Right hindlimb (tissue), 1 donor: ENCODE measurements around the gene SDK2.

Experiments used
- DNase-seq: peaks from one replicate; pipeline ENCODE4 v3.0.0-alpha.2; 2018

SDK2 gene

GRCh38 chr17:73652886-73653480 lies 8.7 kb upstream of the SDK2 start:
- no peak for DNase-seq

- DNase-seq: no peak
Measured at GRCh38 chr17:73650617-73651200, 6.5 kb upstream of the SDK2 start.

DNA sequence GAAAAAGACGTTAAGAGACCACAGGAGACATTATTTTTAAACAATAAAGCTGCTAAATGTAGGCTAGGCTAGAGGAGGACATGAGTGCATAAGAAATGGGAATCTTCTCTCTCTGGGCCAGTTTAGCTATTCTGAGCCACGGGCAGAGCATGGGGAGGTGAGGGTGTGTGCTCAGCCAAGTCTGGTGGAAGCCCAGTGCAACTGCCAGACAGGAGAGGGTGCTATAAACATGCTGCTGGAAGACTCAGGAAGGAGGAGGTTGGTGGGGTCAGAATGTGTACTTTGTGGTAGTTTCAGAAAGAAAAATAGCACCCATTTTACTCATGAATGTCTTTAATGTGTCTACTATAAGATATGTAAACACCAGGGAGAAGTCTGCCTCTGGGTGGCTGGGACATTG lies 5.9 kb upstream of the SDK2 start:
- no peak for DNase-seq

GRCh38 chr17:73648974-73649373 lies 4.7 kb upstream of the SDK2 start:
- no peak for DNase-seq

GRCh38 chr17:73648543-73648820 lies 4.2 kb upstream of the SDK2 start:
- no peak for DNase-seq

GRCh38 chr17:73647772-73648542 lies 3.7 kb upstream of the SDK2 start:
- no peak for DNase-seq

DNA sequence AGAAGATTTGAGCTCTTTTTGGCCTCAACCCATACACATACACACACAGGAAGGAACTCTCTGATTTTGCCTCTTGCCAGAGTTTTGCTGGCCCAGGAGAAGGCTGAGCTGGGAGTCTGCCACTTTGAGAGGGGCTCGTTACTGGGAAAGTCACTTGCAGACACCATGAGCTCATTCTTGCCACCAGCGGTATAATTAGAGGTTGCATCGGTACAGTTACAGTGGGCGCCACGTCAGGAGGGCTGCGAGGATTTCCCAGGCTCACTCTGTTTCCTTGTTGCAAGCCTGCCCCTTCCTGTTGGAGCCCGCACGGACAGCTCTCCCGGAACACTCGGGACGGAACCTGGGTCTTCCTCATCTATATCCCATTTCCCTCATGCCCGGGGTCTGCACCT lies 3.1 kb upstream of the SDK2 start:
- DNase-seq: peak; percentile 58

DNA sequence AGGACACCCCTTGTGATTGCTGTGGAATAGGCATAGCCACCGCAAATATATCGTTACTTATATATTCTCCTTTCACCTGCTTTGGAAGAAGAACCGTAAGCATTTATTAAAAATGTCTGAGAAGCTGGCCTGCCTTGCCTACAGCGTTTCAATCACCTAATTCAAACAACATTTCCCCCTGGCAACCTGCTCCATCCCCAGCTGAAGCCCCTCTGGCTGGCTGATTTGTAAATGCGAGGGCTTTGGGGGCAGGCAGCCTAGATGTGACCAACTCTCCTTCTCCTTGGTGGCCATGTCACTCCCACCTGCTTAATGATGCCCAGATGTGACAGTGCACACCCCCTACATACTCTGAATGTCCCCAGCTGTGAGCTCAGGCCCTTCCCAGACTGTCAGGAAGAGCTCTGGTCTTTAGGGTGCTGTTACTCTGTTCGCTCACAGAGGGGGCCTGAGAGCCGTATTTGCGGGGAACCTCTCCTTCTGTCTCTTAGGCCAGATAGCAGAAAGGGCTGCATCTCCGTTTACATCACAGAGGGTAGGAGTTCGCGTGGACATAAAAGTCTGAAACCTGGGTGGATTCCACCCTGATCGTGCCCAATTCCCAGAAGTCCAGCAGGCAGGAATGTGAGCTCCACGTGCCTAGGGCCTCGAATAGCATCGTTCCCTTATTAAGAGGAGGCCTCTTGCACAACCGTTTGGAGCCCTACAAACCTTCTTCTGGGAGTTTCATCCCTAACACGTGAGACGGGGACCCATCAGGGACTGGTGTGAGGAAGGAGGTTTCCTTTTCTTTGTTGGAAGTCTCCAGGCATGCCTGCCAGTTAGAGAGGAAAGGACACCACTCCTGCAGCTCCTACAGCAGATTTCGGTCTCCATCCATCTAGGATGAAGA lies 2.4 kb upstream of the SDK2 start:
- no peak for DNase-seq

DNA sequence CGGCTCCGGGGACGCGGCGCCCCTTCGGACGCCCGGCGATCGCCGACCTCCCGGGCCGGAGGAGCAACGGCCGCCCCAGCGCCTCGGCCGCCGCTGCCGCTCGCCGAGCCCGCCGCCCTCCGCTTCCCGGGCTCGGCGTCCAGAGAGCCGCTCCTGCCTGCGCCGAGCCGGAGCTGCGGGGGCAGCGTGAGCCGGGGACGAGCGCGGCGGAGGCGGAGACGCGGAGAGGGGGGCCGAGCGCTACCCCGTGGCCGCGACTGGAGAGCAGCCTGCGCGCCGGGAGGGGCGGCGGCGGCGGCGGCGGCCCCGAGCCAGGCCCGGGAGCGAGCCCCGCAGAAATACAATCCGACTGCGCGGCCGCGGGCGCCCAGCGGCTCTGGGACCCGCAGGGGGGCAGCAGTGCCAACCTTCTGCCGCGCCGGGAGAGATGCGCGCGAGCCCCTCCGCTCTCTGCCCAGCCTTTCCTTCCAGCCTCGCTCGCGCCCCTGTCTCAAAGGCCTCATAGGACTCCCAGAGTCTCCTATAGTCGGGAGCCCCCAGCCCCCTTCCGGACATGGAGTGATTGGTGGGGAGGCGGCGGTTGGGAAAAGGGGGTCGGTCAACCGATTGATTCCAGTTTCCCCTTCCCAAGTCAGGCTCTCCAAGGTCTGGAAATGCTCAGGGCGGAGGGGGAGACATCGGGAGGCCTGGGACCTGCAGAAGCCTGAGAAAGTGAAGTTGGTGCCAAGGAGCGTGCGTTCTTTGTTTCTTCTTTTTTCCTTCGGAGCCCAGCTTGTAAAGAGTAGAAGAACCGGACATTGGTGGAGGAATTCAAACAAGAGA lies 1.0 kb upstream of the SDK2 start:
- DNase-seq: peak; percentile 80

- no peak for DNase-seq
Measured at GRCh38 chr17:73643852-73644144, 447 bp downstream of the SDK2 start.

DNA sequence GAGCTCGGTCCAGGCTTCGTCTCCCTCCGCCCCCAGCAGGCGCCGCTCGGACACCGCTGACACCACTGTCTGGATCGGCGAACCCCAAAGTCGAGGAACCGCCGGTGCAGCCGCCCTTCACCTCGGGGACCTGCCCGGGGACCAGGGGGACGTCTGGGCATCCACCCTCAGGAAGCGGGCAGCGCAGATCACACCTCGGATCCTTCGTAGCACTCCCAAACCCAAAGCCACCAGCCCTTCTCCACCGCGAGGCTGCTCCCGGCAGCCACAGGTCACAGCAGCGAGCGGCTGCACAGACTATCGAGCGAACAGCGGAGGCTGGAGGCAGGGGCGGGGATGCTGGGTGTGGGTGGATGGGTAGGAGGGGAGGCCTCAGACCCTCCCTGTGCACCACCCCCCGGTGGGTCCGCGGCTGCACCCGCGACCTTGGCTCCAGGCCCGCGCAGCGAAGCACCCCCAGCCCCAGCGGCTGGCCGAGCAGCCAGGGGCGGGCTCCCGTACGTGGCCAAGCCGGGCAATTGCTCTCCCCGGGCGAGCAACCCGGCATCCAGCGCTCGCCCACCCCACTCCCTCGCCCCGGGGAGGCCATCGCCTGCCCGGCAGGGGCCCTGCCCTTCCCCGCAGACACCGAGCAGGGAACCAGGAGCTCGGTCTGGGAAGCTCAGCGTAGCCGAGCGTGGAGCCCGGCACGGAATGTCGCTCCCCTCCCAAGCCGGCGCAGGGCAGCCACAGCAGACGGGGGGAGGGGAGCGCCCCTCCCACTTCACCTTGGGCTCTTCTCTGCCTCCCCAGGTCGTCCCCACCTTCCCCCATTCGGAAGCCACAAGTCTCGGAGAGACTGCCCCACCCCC lies 1.0 kb downstream of the SDK2 start:
- DNase-seq: peak; percentile 62

- DNase-seq: no peak
Measured at GRCh38 chr17:73642659-73643000, 1.6 kb downstream of the SDK2 start.

DNA sequence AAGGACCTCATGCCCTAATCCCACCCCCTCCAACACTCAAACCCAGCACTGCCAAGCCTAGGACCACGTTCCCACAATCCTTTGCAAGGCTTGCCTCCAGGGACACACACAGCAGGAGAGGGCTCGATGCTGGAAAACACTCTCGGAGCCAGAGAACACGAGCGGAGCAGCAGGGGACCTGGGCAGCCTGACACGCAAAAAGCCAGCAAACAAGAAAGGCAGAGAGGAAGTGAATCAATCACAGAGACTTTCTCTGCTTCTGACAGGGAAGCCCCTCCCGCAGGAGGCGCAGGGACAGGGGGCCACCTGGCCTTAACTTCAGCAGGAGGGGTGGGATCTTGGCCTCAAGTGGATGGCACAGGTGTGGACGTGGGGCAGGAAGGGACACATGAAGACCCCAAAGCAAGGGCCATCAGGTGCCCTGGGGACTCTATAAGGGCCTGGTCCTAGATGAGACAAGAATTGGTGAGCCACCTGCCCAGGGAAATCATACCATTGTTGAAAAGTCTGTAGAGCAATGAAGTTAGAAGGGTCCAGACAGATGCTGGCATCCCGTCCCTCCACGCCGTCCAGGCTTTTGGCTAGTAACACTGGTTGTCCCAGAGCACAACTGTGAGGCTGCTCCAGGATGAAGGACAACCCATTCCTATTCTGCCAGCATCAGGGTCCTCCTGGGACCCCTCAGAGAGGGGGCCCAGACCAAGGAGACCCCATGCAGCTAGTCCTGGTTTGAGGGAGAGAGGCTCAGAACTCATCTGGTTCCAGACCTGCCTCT lies 2.2 kb downstream of the SDK2 start:
- DNase-seq: no peak

DNA sequence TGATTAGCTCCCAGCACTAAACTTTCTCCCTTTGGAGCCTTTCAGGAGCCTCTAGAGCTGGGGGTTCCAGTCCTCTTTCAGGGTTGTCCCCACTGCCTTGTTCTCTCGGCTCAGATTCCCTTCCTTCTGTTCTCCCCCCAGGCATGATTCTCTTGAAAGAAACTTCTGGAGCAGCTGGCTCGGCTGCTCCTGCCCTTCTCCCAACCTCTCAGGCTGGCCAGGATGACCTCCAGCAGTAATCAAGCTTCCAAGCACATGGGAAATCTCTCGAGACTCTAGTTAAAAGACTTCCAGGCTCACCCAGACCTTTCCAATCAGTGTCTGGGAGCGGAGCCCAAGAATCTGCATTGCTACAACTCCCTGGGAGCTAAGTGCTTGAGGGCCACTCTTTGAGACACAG lies 3.6 kb downstream of the SDK2 start:
- no peak for DNase-seq

DNA sequence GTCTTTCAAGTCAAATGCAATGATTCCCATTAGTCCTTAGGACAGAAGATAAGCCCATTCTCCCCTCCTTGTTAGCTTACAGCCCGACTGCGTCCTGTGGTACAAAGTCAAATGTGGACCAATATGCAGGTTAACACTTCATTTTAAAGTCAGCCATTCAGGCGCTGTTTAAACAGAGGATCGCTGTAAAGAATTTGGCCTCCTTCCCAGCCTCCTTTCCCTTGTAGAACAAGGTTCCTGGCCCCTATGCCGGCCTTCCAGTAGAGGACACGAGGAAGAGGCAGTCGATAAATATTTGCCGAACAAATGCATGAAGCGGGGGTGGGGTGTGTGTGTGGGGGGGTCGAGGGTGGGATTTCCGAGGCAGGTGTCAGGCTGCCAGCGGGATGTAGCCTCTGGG lies 4.3 kb downstream of the SDK2 start:
- DNase-seq: no peak

DNA sequence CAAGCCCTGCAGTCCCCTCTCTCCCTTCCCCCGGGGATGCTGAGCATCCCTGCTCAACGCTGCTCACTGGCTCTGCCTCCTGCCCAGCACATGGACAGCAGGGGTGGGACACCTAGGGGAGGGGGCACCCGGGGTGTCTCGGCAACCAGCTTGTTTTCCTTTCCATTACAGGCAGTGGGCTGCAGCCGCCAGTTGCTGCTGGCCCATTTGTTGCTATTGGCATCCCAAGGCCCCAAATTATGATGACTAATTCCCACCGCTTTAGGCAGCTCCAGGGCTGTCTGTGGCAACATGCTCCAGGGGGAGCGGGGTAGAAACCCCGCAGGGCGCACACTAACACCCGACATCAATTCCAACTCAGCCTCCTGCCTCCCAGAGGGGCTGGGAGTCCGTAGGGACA lies 4.9 kb downstream of the SDK2 start:
- peak; percentile 62 for DNase-seq

DNA sequence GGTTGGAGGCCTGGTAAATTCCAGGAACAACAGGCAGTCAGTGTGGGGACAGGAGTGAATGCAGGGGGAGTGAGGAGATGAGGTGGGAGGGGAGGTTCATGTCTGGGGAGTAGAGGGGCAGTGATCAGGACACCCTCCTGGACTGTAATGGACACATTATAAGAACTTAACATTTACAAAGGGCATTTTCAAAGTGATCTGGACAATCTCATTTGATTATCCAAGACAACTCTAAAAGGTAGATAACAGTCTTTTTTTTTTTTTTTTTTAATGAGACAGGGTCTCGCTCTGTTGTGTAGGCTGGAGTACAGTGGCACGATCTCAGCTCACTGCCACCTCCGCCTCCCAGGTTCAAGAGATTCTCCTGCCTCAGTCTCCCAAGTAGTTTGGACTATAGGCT lies 5.7 kb downstream of the SDK2 start:
- no peak for DNase-seq

DNA sequence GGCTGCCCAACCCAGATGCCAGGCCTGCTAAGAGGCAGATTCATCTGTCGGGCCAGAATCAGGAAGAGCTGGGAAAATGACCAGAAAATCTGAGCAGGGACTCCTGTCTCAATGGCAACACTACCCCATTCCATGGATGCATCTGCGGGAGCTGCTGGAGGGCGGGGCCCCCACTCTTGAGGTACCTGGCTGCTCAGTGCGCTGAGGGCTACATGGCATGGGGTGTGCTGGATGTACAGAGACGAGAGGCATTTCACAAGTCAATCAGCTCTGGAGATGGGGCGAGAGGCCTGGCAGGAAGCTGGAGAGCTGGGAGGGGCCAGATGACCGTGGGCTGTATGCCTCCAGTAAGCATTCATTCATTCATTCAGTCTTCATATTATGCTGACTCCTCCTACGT lies 6.4 kb downstream of the SDK2 start:
- no peak for DNase-seq

GRCh38 chr17:73635101-73635817 lies 9.0 kb downstream of the SDK2 start:
- no peak for DNase-seq

DNA sequence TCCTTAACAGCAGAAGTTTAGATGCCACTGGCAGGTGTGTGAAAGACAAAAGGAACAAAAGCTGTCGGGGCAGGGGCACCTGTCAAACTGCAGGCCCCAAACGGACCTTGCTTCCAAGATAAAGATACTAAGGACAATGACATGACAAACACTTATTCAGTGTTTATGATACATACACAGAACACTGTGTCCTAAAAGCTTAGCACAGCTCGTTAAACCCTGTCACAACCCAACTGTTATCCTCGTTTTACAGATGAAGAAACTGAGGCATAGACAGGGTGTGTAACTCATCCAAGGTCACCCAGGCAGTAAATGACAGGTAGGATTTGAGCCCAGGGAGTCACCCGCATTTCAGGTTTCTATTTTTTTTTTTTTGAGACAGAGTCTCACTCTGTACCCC lies 9.6 kb downstream of the SDK2 start:
- DNase-seq: no peak

- no peak for DNase-seq
Measured at GRCh38 chr17:73633736-73634135, 10.5 kb downstream of the SDK2 start.
